Natural killer cell treated with Interleukin-12 subunit alpha and Interleukin-12 subunit beta and Interleukin-15 and Interleukin-18, amount 100 ng/mL, for 72 hours (primary cell): ENCODE results near the gene UCKL1. TPM values are rescaled to one million over a fixed set of nuclear protein-coding genes. Genes with fewer than 3 reads are reported as not detected.

Experiments used
- ATAC-seq, 2 donors: fragments of 150-1000 bp; cut with Tn5 transposase in 1 of 2; sonication (Bioruptor Pico), chemical (Tn5 transposase) in 1 of 2; 2 replicates each; pipeline ENCODE4 v1.10.0; 2021
- DNase-seq: peaks from one replicate; pipeline ENCODE4 v3.0.0; 2022; ENCODE audit warnings: low spot score
- H3K27ac Mint-ChIP-seq, 2 donors: 1 replicate in 1 of 2; 2 replicates in 1 of 2; pipeline ENCODE4 v1.8.0; 2022; ENCODE audit warnings: mixed read lengths in 2 of 2, mild to moderate bottlenecking in 1 of 2, moderate library complexity in 1 of 2
- H3K27me3 Mint-ChIP-seq, 2 donors: 1 replicate in 1 of 2; 2 replicates in 1 of 2; pipeline ENCODE4 v1.8.0; 2022; ENCODE audit warnings: mixed read lengths in 2 of 2
- H3K36me3 Mint-ChIP-seq: one replicate; pipeline ENCODE4 v1.8.0; 2022; ENCODE audit warnings: mixed read lengths
- H3K4me1 Mint-ChIP-seq, 2 donors: 1 replicate in 1 of 2; 2 replicates in 1 of 2; pipeline ENCODE4 v1.8.0; 2022; ENCODE audit warnings: low read depth in 2 of 2, mixed read lengths in 2 of 2, mild to moderate bottlenecking in 1 of 2
- H3K4me3 Mint-ChIP-seq: one replicate; pipeline ENCODE4 v1.8.0; 2022; ENCODE audit warnings: mixed read lengths
- H3K9me3 Mint-ChIP-seq: 2 replicates; pipeline ENCODE4 v1.8.0; 2022; ENCODE audit warnings: mixed read lengths
- total RNA-seq, 2 donors: library from RNA; stranded (reverse); gene quantifications; one replicate each; pipeline ENCODE4 v1.2.3, GENCODE V29; 2022

Gene UCKL1
- total RNA-seq, 2 donors from 2014 or later: 32.6 to 52.9 TPM

GRCh38 chr20:63896264-63897105 is 59.7 kb downstream of the UCKL1 start:
- DNase-seq (no peak), ATAC-seq (peak; percentile 8 to 22)
- H3K4me3 Mint-ChIP-seq: peak overlapping the region; percentile 96
- no peaks in the 10 kb centered on the region for H3K27me3 Mint-ChIP-seq
- peaks cover 34 to 42% of the 10 kb centered on the region in 2 donors for H3K4me1 Mint-ChIP-seq
- peaks cover 6% of the 10 kb centered on the region for H3K36me3 Mint-ChIP-seq
- H3K9me3 Mint-ChIP-seq: no peaks in the 10 kb centered on the region
- H3K27ac Mint-ChIP-seq: peak overlapping the region; percentile 93 to 95

DNA sequence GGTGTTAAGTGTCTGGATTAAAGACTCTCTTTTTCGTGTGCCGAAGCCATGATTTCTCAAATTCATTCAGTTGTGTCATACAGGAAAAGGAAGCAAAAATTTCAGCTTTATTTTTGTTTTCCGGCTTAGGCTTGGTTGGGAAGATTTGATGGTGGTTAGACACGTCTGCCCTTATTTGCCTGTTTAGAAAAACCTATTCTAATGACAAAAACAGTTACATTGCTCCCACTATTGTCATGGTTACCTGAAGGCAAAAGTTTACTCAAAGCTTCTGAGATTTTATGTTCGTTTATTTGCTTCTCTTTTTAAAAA is 60.3 kb downstream of the UCKL1 start:
- Mint-ChIP-seq H3K9me3 (no peaks in the 10 kb centered on the region), H3K4me1 (peaks cover 30 to 38% of the 10 kb centered on the region in 2 donors), H3K27ac (peak overlapping the region; percentile 93 to 95), H3K36me3 (peaks cover 6% of the 10 kb centered on the region), H3K4me3 (peak overlapping the region; percentile 96), H3K27me3 (no peaks in the 10 kb centered on the region)
- DNase-seq (no peak), ATAC-seq (no peak)

GRCh38 chr20:63895202-63895951 is 60.8 kb downstream of the UCKL1 start:
- H3K4me1 Mint-ChIP-seq: peaks cover 30 to 38% of the 10 kb centered on the region in 2 donors
- DNase-seq (no peak), ATAC-seq (peak in 1 of 2 donors; percentile 41)
- H3K27ac Mint-ChIP-seq: peak overlapping the region; percentile 93 to 95
- peaks cover 6% of the 10 kb centered on the region for H3K36me3 Mint-ChIP-seq
- H3K27me3 Mint-ChIP-seq: no peaks in the 10 kb centered on the region
- no peaks in the 10 kb centered on the region for H3K9me3 Mint-ChIP-seq
- peak overlapping the region; percentile 96 for H3K4me3 Mint-ChIP-seq

GRCh38 chr20:63894358-63895201 is 61.6 kb downstream of the UCKL1 start, which contains the start of gene DNAJC5:
TSS of gene DNAJC5 (plus strand) at chr20:63895126. CDS start at chr20:63928346, 33,220 bp downstream.
- Mint-ChIP-seq H3K9me3 (no peaks in the 10 kb centered on the region), H3K27me3 (no peaks in the 10 kb centered on the region), H3K36me3 (peaks cover 6% of the 10 kb centered on the region), H3K27ac (peak within 1 kb of the TSS; percentile 93 to 95), H3K4me1 (peaks cover 30 to 38% of the 10 kb centered on the region in 2 donors), H3K4me3 (peak within 1 kb of the TSS; percentile 96)
- peak; percentile 99 for DNase-seq
- peak; percentile 96 to 97 for ATAC-seq

DNA sequence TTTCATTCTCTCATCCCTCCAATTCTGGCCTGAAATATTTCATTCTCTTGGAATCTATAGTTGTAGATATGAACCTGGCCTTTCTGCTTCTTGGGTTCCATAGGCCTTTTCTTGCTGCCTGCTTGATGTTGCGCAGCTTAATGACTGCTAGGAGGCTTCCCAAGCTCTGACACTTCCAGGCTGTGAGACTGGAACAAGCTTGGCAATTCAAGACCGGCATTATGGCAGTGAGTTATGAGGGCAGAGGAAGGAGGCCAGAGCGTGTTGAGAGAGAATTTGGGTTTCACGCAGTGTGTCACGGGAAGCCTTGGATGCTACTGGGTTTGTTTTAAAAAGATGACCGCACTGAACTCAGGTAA is 62.2 kb downstream of the UCKL1 start:
- peak overlapping the region; percentile 88 for H3K4me3 Mint-ChIP-seq
- no peak for DNase-seq

GRCh38 chr20:63892402-63892801 is 63.8 kb downstream of the UCKL1 start:
- H3K4me1 Mint-ChIP-seq: peaks cover 16 to 22% of the 10 kb centered on the region in 2 donors
- DNase-seq (no peak), ATAC-seq (no peak)
- H3K36me3 Mint-ChIP-seq: peaks cover 6% of the 10 kb centered on the region
- H3K9me3 Mint-ChIP-seq: no peaks in the 10 kb centered on the region
- H3K4me3 Mint-ChIP-seq: no peak overlapping the region
- H3K27ac Mint-ChIP-seq: no peak overlapping the region
- no peaks in the 10 kb centered on the region for H3K27me3 Mint-ChIP-seq

More for the DNA sequence above, 62.2 kb downstream of the UCKL1 start:
- Mint-ChIP-seq H3K36me3 (peaks cover 6% of the 10 kb centered on the region), H3K27ac (peak overlapping the region; percentile 60 to 77), H3K4me1 (peaks cover 27 to 35% of the 10 kb centered on the region in 2 donors), H3K27me3 (no peaks in the 10 kb centered on the region), H3K9me3 (no peaks in the 10 kb centered on the region)
- no peak for ATAC-seq

DNA sequence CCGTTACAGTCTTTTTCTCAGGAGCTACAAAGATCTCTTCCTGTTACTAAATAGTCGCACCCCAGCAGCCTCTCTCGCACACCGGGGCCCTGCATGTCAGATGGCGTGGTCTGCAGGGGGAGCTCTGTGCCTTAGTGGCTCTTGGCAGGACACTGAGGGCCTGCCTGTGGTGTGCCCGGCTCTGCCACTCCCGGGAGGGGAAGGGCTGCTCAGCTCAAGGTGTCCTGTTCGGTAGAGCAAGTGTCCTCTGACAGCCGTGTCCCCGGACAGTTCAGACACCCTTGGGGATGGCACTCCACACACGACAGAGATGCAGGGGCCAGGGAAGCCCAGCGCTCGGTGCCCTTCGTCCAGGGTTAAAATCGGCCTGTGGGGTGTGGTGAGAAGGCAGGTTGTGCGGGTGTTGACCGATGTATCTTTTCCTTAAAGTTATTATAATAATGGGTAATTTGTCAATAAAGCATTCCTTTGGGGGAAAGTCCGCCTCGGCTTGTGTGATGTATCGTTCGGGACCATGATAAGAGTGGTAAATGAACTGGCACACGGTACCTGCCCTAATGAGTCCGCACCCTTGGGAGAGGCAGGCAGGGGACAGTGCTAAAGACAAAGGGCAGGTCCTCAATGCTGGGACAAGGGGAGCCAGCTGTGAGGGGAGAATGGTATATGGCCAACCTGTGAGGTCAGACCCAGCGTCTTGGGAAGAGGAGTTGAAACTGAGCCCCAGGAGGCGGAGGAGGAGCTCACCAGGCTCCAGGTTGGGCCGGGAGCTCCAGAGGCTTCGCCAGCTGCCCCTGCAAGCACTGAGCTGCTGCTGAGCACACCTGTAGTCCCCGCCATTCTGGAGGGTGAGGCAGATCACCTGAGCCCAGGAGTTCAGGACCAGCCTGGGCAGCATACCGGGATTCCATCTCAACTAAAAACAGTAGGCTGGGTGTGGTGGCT is 64.9 kb downstream of the UCKL1 start:
- H3K27me3 Mint-ChIP-seq: no peaks in the 10 kb centered on the region
- peaks cover 6% of the 10 kb centered on the region for H3K36me3 Mint-ChIP-seq
- no peak for ATAC-seq
- H3K27ac Mint-ChIP-seq: no peak overlapping the region
- no peaks in the 10 kb centered on the region for H3K9me3 Mint-ChIP-seq
- no peak for DNase-seq
- H3K4me1 Mint-ChIP-seq: peaks cover 10 to 15% of the 10 kb centered on the region in 2 donors
- H3K4me3 Mint-ChIP-seq: no peak overlapping the region

DNA sequence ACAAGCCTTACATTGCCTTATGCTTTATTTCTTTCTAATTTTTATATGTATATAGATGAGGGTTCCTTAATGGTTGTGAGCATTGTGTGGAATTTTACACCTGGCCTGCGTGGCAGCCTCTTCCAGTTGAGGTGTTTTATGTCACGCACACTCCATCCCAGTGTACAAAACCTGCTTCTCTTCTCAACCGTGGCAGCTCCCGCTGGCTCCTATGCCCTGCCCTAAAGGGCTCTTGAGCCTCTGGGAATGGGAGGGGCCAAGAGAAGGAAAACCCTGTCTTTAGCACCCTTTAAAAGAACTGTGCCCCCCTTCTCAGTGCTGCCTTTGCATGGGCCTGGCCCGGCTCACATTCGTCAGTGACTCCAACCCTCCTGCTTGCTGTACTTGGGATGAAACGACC is 65.6 kb downstream of the UCKL1 start:
- H3K9me3 Mint-ChIP-seq: no peaks in the 10 kb centered on the region

GRCh38 chr20:63890201-63890576 is 66.0 kb downstream of the UCKL1 start:
- no peak for ATAC-seq
- no peaks in the 10 kb centered on the region for H3K36me3 Mint-ChIP-seq
- no peak overlapping the region for H3K27ac Mint-ChIP-seq
- H3K4me1 Mint-ChIP-seq: peaks cover 5 to 9% of the 10 kb centered on the region in 2 donors
- DNase-seq: no peak
- no peaks in the 10 kb centered on the region for H3K27me3 Mint-ChIP-seq
- no peaks in the 10 kb centered on the region for H3K9me3 Mint-ChIP-seq
- H3K4me3 Mint-ChIP-seq: no peak overlapping the region

More for the DNA sequence above, 65.6 kb downstream of the UCKL1 start:
- ATAC-seq (no peak), DNase-seq (no peak)
- Mint-ChIP-seq H3K36me3 (peaks cover under 1% of the 10 kb centered on the region), H3K27ac (no peak overlapping the region), H3K4me1 (peaks cover 5 to 9% of the 10 kb centered on the region in 2 donors), H3K4me3 (no peak overlapping the region), H3K27me3 (no peaks in the 10 kb centered on the region)

Other genes starting within 250 kb of the UCKL1 start
- gene ARFRP1, start 248.4 kb downstream of the UCKL1 start, total RNA-seq: 10 to 100 TPM; 52.4 to 87.0 TPM
- gene ZGPAT, start 248.4 kb downstream of the UCKL1 start, total RNA-seq: 10 to 100 TPM; 40.8 to 53.0 TPM
- 10 to 100 TPM in 1 of 2 donors, 1 to 10 TPM in 1; 9.3 to 15.7 TPM for gene LIME1, start 219.8 kb downstream of the UCKL1 start, total RNA-seq
- 10 to 100 TPM; 21.0 to 31.1 TPM for gene SLC2A4RG, start 216.6 kb downstream of the UCKL1 start, total RNA-seq
- 1 to 10 TPM in 1 of 2 donors, under 1 TPM in 1; 0.25 to 1.2 TPM for gene ZBTB46, start 125.2 kb downstream of the UCKL1 start, total RNA-seq
- gene ABHD16B, start 94.9 kb downstream of the UCKL1 start, total RNA-seq: not detected
- gene TPD52L2, start 91.1 kb downstream of the UCKL1 start, total RNA-seq: 10 to 100 TPM; 48.8 to 60.0 TPM
- gene DNAJC5, start 61.3 kb downstream of the UCKL1 start, total RNA-seq: 10 to 100 TPM; 67.6 to 89.1 TPM
- 10 to 100 TPM in 1 of 2 donors, 1 to 10 TPM in 1; 9.6 to 13.8 TPM for gene ZNF512B, start 13.5 kb upstream of the UCKL1 start, total RNA-seq
- 10 to 100 TPM; 33.3 to 33.6 TPM for gene SAMD10, start 23.2 kb upstream of the UCKL1 start, total RNA-seq
- 10 to 100 TPM; 65.9 to 87.7 TPM for gene PRPF6, start 24.7 kb upstream of the UCKL1 start, total RNA-seq
- gene C20orf204, start 79.8 kb upstream of the UCKL1 start, total RNA-seq: 1 to 10 TPM; 2.4 to 6.3 TPM
- not detected for gene SOX18, start 93.2 kb upstream of the UCKL1 start, total RNA-seq
- 10 to 100 TPM; 23.2 to 24.1 TPM for gene TCEA2, start 106.8 kb upstream of the UCKL1 start, total RNA-seq
- 10 to 100 TPM; 27.1 to 33.4 TPM for gene RGS19, start 123.1 kb upstream of the UCKL1 start, total RNA-seq
- gene OPRL1, start 123.7 kb upstream of the UCKL1 start, total RNA-seq: under 1 TPM; 0.12 to 0.20 TPM
- gene LKAAEAR1, start 128.0 kb upstream of the UCKL1 start, total RNA-seq: not detected
- not detected for gene NPBWR2, start 151.1 kb upstream of the UCKL1 start, total RNA-seq
- gene MYT1, start 208.0 kb upstream of the UCKL1 start, total RNA-seq: not detected